Liver (tissue), 3 donors: Measurements from ENCODE around the gene CHD9NB.
"Not testable (repeated sequence)": the region's sequence is repeated elsewhere in the genome, so short reads cannot be mapped to it uniquely, and the experiment has no call there.

ENCODE experiments used
- RAD21 ChIP-seq, 2 donors: IDR thresholded peaks; 2 replicates each; pipeline ENCODE4 v1.6.1; 2016; ENCODE audit warnings: antibody characterized with exemption in 2 of 2, mild to moderate bottlenecking in 2 of 2
- TF ChIP-seq, protein P1 (sequence below): fragments of 150-350 bp; IDR thresholded peaks from 2 replicates; pipeline ENCODE4 v1.5.1; 2017; ENCODE audit warnings: improper control_type of control experiment, low read depth, low read length; ENCODE audit not compliant: missing input control
- TF ChIP-seq, protein P2 (sequence below): IDR thresholded peaks from 2 replicates; pipeline ENCODE4 v1.6.1; 2016; ENCODE audit warnings: antibody characterized with exemption, mild to moderate bottlenecking
- donor health status: healthy.
- donor health status: healthy.

DNA sequence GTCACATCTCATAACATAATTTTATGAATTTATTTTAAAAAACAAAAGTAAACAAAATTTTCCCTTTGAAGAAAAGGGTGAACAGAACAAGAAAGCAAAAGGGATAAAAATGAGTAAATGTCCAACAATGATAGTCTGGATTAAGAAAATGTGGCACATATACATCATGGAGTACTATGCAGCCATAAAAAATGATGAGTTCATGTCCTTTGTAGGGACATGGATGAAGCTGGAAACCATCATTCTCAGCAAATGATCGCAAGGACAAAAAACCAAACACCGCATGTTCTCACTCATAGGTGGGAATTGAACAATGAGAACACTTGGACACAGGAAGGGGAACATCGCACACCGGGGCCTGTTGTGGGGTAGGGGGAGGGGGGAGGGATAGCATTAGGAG is 1.4 kb downstream of the CHD9NB start:
- TF ChIP-seq, protein P1, sequence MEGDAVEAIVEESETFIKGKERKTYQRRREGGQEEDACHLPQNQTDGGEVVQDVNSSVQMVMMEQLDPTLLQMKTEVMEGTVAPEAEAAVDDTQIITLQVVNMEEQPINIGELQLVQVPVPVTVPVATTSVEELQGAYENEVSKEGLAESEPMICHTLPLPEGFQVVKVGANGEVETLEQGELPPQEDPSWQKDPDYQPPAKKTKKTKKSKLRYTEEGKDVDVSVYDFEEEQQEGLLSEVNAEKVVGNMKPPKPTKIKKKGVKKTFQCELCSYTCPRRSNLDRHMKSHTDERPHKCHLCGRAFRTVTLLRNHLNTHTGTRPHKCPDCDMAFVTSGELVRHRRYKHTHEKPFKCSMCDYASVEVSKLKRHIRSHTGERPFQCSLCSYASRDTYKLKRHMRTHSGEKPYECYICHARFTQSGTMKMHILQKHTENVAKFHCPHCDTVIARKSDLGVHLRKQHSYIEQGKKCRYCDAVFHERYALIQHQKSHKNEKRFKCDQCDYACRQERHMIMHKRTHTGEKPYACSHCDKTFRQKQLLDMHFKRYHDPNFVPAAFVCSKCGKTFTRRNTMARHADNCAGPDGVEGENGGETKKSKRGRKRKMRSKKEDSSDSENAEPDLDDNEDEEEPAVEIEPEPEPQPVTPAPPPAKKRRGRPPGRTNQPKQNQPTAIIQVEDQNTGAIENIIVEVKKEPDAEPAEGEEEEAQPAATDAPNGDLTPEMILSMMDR: not testable (repeated sequence)
- TF ChIP-seq, protein P2, sequence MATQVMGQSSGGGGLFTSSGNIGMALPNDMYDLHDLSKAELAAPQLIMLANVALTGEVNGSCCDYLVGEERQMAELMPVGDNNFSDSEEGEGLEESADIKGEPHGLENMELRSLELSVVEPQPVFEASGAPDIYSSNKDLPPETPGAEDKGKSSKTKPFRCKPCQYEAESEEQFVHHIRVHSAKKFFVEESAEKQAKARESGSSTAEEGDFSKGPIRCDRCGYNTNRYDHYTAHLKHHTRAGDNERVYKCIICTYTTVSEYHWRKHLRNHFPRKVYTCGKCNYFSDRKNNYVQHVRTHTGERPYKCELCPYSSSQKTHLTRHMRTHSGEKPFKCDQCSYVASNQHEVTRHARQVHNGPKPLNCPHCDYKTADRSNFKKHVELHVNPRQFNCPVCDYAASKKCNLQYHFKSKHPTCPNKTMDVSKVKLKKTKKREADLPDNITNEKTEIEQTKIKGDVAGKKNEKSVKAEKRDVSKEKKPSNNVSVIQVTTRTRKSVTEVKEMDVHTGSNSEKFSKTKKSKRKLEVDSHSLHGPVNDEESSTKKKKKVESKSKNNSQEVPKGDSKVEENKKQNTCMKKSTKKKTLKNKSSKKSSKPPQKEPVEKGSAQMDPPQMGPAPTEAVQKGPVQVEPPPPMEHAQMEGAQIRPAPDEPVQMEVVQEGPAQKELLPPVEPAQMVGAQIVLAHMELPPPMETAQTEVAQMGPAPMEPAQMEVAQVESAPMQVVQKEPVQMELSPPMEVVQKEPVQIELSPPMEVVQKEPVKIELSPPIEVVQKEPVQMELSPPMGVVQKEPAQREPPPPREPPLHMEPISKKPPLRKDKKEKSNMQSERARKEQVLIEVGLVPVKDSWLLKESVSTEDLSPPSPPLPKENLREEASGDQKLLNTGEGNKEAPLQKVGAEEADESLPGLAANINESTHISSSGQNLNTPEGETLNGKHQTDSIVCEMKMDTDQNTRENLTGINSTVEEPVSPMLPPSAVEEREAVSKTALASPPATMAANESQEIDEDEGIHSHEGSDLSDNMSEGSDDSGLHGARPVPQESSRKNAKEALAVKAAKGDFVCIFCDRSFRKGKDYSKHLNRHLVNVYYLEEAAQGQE: not testable (repeated sequence)
- TF ChIP-seq RAD21 (IDR thresholded peaks at IDR 0.05): not testable (repeated sequence)
